A549 (cell line): ENCODE data around the gene SHROOM4. TPM values are rescaled to one million over a fixed set of nuclear protein-coding genes. Genes with fewer than 3 reads are reported as not detected.

Source experiments
- ATAC-seq, 2 experiments: fragments of 200-7000 bp in 1 of 2; fragments of >200 bp in 1 of 2; cut with Nextera tagmentation in 1 of 2; cut with Tn5 transposase in 1 of 2; 3 replicates each; pipeline versions ENCODE4 v1.8.0 to v1.9.1; 2018 to 2020; ENCODE audit warnings: mild to moderate bottlenecking in 1 of 2, moderate library complexity in 1 of 2
- CTCF ChIA-PET: fragments of 300-600 bp; sonication (Branson Sonifier 250); formaldehyde crosslinking; extraction: SDS; loops from one replicate; lab custom pipeline; 2021; ENCODE audit warnings: antibody characterized with exemption, inconsistent platforms; lab: Yijun Ruan, JAX
- POLR2A ChIA-PET: fragments of 350-600 bp; formaldehyde crosslinking; extraction: SDS; loops from one replicate; lab custom pipeline; 2021; ENCODE audit warnings: antibody characterized with exemption, inconsistent platforms; lab: Yijun Ruan, JAX
- DNase-seq, 2 experiments: peaks; one replicate each; pipeline versions ENCODE4 v3.0.0 to v3.0.0-alpha.2; 2011 to 2016; ENCODE audit warnings: low read depth in 1 of 2, low spot score in 1 of 2
- FAIRE-seq: peaks from 2 replicates; lab custom pipeline; 2011; peaks lifted over from hg19 to GRCh38; lab: Jason Lieb, UNC
- H3K27ac ChIP-seq, 2 experiments: fragments of >200 bp; sonication (Bioruptor Twin); formaldehyde crosslinking; 3 replicates each; pipeline ENCODE4 v1.5.1; 2016 to 2017
- H3K4me1 ChIP-seq: fragments of >200 bp; sonication (Bioruptor Twin); formaldehyde crosslinking; 3 replicates; pipeline ENCODE4 v1.6.1; 2016
- H3K4me2 ChIP-seq: fragments of >200 bp; sonication (Bioruptor Twin); formaldehyde crosslinking; 3 replicates; pipeline ENCODE4 v1.6.1; 2016
- H3K4me3 ChIP-seq: fragments of >200 bp; sonication (Bioruptor Twin); formaldehyde crosslinking; 3 replicates; pipeline ENCODE4 v1.5.1; 2016
- H3K9me3 ChIP-seq: fragments of >200 bp; sonication (Bioruptor Twin); formaldehyde crosslinking; 3 replicates; pipeline ENCODE4 v1.6.1; 2016
- BHLHE40 ChIP-seq: IDR thresholded peaks from 2 replicates; pipeline ENCODE4 v1.6.1; 2012; ENCODE audit warnings: low read depth, low read length, inconsistent platforms
- CBX8 ChIP-seq: fragments of 200-600 bp; sonication (generic); IDR thresholded peaks from 2 replicates; pipeline ENCODE4 v1.6.1; 2016
- CHD2 ChIP-seq: fragments of 150-350 bp; IDR thresholded peaks from 2 replicates; pipeline ENCODE4 v1.6.1; 2014; ENCODE audit warnings: low read length; ENCODE audit not compliant: partially characterized antibody
- CHD4 ChIP-seq: fragments of 200-600 bp; sonication (generic); IDR thresholded peaks from 2 replicates; pipeline ENCODE4 v1.6.1; 2016; ENCODE audit warnings: antibody characterized with exemption, mild to moderate bottlenecking, borderline replicate concordance
- CTCF ChIP-seq: fragments of >200 bp; sonication (Bioruptor Twin); formaldehyde crosslinking; IDR thresholded peaks from 3 replicates; pipeline ENCODE4 v1.5.1; 2016
- EHMT2 ChIP-seq: fragments of 200-600 bp; sonication (generic); IDR thresholded peaks from 2 replicates; pipeline ENCODE4 v1.6.1; 2016; ENCODE audit warnings: antibody characterized with exemption, low read depth, mild to moderate bottlenecking, moderate library complexity
- GATA3 ChIP-seq: IDR thresholded peaks from 2 replicates; pipeline ENCODE4 v1.6.1; 2012; ENCODE audit warnings: borderline replicate concordance
- HOXA7 ChIP-seq: fragments of 250-450 bp; sonication (Bioruptor Pico); IDR thresholded peaks from 2 replicates; pipeline ENCODE4 v1.5.0; 2020; ENCODE audit warnings: mild to moderate bottlenecking, moderate library complexity
- KDM1A ChIP-seq: fragments of 200-600 bp; sonication (generic); IDR thresholded peaks from 2 replicates; pipeline ENCODE4 v1.6.1; 2016; ENCODE audit warnings: low read depth, mild to moderate bottlenecking
- KDM5A ChIP-seq: fragments of 200-600 bp; sonication (generic); IDR thresholded peaks from 2 replicates; pipeline ENCODE4 v1.6.1; 2016; ENCODE audit warnings: antibody characterized with exemption, mild to moderate bottlenecking
- MAZ ChIP-seq: fragments of 150-350 bp; IDR thresholded peaks from 2 replicates; pipeline ENCODE4 v1.6.1; 2014; ENCODE audit warnings: antibody characterized with exemption, low read depth, low read length, borderline replicate concordance
- MYC ChIP-seq: IDR thresholded peaks from 2 replicates; pipeline ENCODE4 v1.6.1; 2012; ENCODE audit warnings: mild to moderate bottlenecking, inconsistent platforms, low read length, improper control_type of control experiment, borderline replicate concordance
- NR3C1 ChIP-seq: fragments of >200 bp; sonication (Bioruptor Twin); formaldehyde crosslinking; IDR thresholded peaks from 3 replicates; pipeline ENCODE4 v1.6.1; 2017
- PBX3 ChIP-seq: IDR thresholded peaks from 2 replicates; pipeline ENCODE4 v1.6.1; 2012
- RARB ChIP-seq: fragments of 250-450 bp; sonication (Bioruptor Pico); IDR thresholded peaks from 2 replicates; pipeline ENCODE4 v1.8.0; 2021; ENCODE audit warnings: mild to moderate bottlenecking, moderate library complexity
- REST ChIP-seq: fragments of 200-600 bp; sonication (generic); IDR thresholded peaks from 2 replicates; pipeline ENCODE4 v1.6.1; 2016; ENCODE audit warnings: antibody characterized with exemption, mild to moderate bottlenecking, moderate library complexity
- RNF2 ChIP-seq: fragments of 200-600 bp; sonication (generic); IDR thresholded peaks from 2 replicates; pipeline ENCODE4 v1.6.1; 2016; ENCODE audit warnings: low read depth, mild to moderate bottlenecking, antibody characterized with exemption, moderate library complexity, borderline replicate concordance
- TFCP2L1 ChIP-seq: fragments of 250-450 bp; sonication (Bioruptor Pico); IDR thresholded peaks from 2 replicates; pipeline ENCODE4 v1.5.0; 2021; ENCODE audit warnings: mild to moderate bottlenecking
- TP53 ChIP-seq: fragments of 250-450 bp; sonication (Bioruptor Pico); IDR thresholded peaks from 2 replicates; pipeline ENCODE4 v1.5.0; 2021; ENCODE audit warnings: mild to moderate bottlenecking, moderate library complexity
- ZFP36 ChIP-seq: fragments of 450-650 bp; IDR thresholded peaks from 2 replicates; pipeline ENCODE4 v1.6.1; 2014; ENCODE audit warnings: borderline replicate concordance; ENCODE audit not compliant: partially characterized antibody
- ZSCAN20 ChIP-seq: fragments of 250-450 bp; sonication (Bioruptor Pico); IDR thresholded peaks from 2 replicates; pipeline ENCODE4 v1.8.0; 2022; ENCODE audit warnings: mild to moderate bottlenecking, moderate library complexity
- WGBS: methylation state at CpG from one replicate; pipeline ENCODE4 v1.1.6; 2017; ENCODE audit errors: missing lambda C conversion rate; 5-methylcytosine and 5-hydroxymethylcytosine counted together
- polyA plus RNA-seq, 4 experiments: library from polyadenylated mRNA; depleted of rRNA in 3 of 4; stranded (reverse); fragments of >200 nt; fragmentation: RNase III in 1 of 4; extraction: RNeasy Plus Mini Kit Qiagen cat#74134 plus additional on column Dnase treatment in 1 of 4; gene quantifications; 2 replicates in 3 of 4; 3 replicates in 1 of 4; pipeline ENCODE4 v1.2.3, GENCODE V29; 2011 to 2017
- TF ChIP-seq, protein P1 (sequence below): fragments of 450-650 bp; IDR thresholded peaks from 2 replicates; pipeline ENCODE4 v1.6.1; 2014; ENCODE audit warnings: antibody characterized with exemption
- TF ChIP-seq, protein P2 (sequence below): fragments of 150-350 bp; IDR thresholded peaks from 2 replicates; pipeline ENCODE4 v1.6.1; 2014; ENCODE audit warnings: low read depth, mild to moderate bottlenecking, low read length

The SHROOM4 gene
- polyA plus RNA-seq, 2 of the 4 experiments (the other 2 are of a cell fraction) = not detected

DNA sequence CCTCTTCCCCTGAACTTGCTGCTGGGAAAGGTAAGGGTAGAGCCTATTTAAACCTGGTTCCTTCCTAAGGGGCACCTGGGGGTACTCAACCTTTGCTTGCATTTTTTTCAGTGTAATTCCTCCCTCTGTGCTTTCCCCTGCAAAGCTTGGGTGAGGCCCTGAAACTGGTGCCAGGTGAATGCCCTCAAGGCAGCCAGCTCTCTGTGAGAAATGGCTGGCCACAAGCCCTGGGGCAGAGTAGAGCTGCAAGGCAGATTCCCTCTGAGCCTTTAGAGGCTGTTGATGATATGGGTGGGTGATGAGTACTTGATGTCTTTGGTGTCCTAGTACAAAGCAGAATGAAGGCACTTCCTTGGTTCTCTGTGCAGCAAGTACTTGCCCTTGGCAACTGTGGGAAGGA is 217.9 kb downstream of the SHROOM4 start (continued):
- no peak for TF ChIP-seq CTCF
- no peak for TF ChIP-seq ZFP36
- TF ChIP-seq CBX8 = no peak
- no peak for TF ChIP-seq TP53 (CRISPR knock-in tag)
- TF ChIP-seq, protein P1, sequence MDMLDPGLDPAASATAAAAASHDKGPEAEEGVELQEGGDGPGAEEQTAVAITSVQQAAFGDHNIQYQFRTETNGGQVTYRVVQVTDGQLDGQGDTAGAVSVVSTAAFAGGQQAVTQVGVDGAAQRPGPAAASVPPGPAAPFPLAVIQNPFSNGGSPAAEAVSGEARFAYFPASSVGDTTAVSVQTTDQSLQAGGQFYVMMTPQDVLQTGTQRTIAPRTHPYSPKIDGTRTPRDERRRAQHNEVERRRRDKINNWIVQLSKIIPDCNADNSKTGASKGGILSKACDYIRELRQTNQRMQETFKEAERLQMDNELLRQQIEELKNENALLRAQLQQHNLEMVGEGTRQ = no peak

- no peak for TF ChIP-seq TFCP2L1
- no peak for TF ChIP-seq RARB (CRISPR knock-in tag)
- no peak for TF ChIP-seq REST
- no peak for TF ChIP-seq GATA3
- TF ChIP-seq MYC = no peak
- TF ChIP-seq HOXA7 = no peak
- no peak for TF ChIP-seq MAZ
- no peak for TF ChIP-seq PBX3
- POLR2A ChIA-PET = no interaction called here
- Histone ChIP-seq H3K9me3 (no peaks in the 10 kb centered on the region), H3K4me3 (no peak overlapping the region), H3K4me2 (no peak overlapping the region), H3K27ac (no peak overlapping the region), H3K4me1 (no peaks in the 10 kb centered on the region)
- CTCF ChIA-PET = interaction anchor here (1.2 kb wide), 1 partner anchor 14 kb away, joined by 4 read pairs; no protein-coding TSS in a partner anchor
- FAIRE-seq (no peak), DNase-seq (no peak), ATAC-seq (no peak)
These were observed 219.2 kb downstream of the SHROOM4 start for GRCh38 chrX:50594788-50595187.

DNA sequence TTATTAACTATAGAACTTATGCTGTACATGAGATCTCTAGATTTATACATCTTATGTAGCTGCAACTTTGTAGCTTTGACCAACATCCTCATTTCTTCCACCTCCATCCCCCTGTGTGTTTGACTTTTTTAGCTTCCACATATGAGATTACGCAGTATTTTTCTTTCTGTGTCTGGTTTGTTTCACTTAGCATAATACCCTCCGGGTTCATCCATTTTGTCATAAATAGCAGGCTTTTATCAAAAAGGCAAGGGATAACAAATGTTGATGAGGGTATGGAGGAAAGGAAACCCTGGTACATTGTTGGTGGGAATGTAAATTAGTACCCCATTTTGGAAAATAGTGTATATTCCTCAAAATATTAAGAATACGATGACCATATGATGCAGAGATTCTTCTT is 227.0 kb downstream of the SHROOM4 start:
- Histone ChIP-seq H3K27ac (no peak overlapping the region), H3K4me1 (no peaks in the 10 kb centered on the region), H3K9me3 (no peaks in the 10 kb centered on the region), H3K4me3 (no peak overlapping the region), H3K4me2 (no peak overlapping the region)
- ChIA-PET CTCF (interaction anchor here (1.3 kb wide), 1 partner anchor 671 kb away, joined by 4 read pairs; no protein-coding TSS in a partner anchor), POLR2A (no interaction called here)
- DNase-seq (no peak), ATAC-seq (no peak), FAIRE-seq (no peak)
- 45% methylated on average over 3 of the region's 3 CpGs for WGBS
- TF ChIP-seq HOXA7 (no peak), KDM5A (no peak), CTCF (no peak), MAZ (no peak), RNF2 (no peak), KDM1A (no peak), CHD2 (no peak), EHMT2 (no peak), BHLHE40 (no peak), NR3C1 (no peak), GATA3 (no peak), CHD4 (no peak), RARB (CRISPR knock-in tag) (no peak), ZSCAN20 (CRISPR knock-in tag) (no peak)
- TF ChIP-seq, protein P2, sequence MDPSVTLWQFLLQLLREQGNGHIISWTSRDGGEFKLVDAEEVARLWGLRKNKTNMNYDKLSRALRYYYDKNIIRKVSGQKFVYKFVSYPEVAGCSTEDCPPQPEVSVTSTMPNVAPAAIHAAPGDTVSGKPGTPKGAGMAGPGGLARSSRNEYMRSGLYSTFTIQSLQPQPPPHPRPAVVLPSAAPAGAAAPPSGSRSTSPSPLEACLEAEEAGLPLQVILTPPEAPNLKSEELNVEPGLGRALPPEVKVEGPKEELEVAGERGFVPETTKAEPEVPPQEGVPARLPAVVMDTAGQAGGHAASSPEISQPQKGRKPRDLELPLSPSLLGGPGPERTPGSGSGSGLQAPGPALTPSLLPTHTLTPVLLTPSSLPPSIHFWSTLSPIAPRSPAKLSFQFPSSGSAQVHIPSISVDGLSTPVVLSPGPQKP = no peak
- TF ChIP-seq, protein P1 = no peak
